Trophoblast cell (in vitro differentiated cells and primary cell): Measurements from ENCODE around the gene ZSWIM6.
A peak's percentile ranks its signal among the peaks of the same experiment; 100 is the strongest.

Source experiments
- DNase-seq, 2 donors: peaks; one replicate each; pipeline ENCODE4 v3.0.0-alpha.2; 2016
- H2AFZ ChIP-seq: 2 replicates; pipeline ENCODE4 v1.6.1; 2013; ENCODE audit warnings: low read length, moderate library complexity, mild to moderate bottlenecking; ENCODE audit not compliant: insufficient read depth, poor library complexity
- H2AK5ac ChIP-seq: 2 replicates; pipeline ENCODE4 v1.6.1; 2013; ENCODE audit warnings: mild to moderate bottlenecking, low read length
- H2BK120ac ChIP-seq: 2 replicates; pipeline ENCODE4 v1.6.1; 2013; ENCODE audit warnings: low read length, mild to moderate bottlenecking, moderate library complexity; ENCODE audit not compliant: insufficient read depth, poor library complexity
- H2BK12ac ChIP-seq: 2 replicates; pipeline ENCODE4 v1.6.1; 2013; ENCODE audit warnings: mild to moderate bottlenecking, low read length, moderate library complexity
- H2BK5ac ChIP-seq: 2 replicates; pipeline ENCODE4 v1.6.1; 2013; ENCODE audit warnings: low read length, low read depth, moderate library complexity, mild to moderate bottlenecking; ENCODE audit not compliant: poor library complexity
- H3K14ac ChIP-seq: 2 replicates; pipeline ENCODE4 v1.6.1; 2013; ENCODE audit warnings: mild to moderate bottlenecking, low read length
- H3K18ac ChIP-seq: 2 replicates; pipeline ENCODE4 v1.6.1; 2013; ENCODE audit warnings: mild to moderate bottlenecking, low read length
- H3K23ac ChIP-seq: 2 replicates; pipeline ENCODE4 v1.6.1; 2013; ENCODE audit warnings: low read length
- H3K27ac ChIP-seq: 2 replicates; pipeline ENCODE4 v1.5.1; 2013; ENCODE audit warnings: low read depth, mild to moderate bottlenecking, inconsistent platforms, low read length, moderate library complexity
- H3K27me3 ChIP-seq: 2 replicates; pipeline ENCODE4 v1.6.1; 2013; ENCODE audit warnings: inconsistent platforms, mild to moderate bottlenecking, low read length, moderate library complexity; ENCODE audit not compliant: insufficient read depth
- H3K36me3 ChIP-seq, 2 experiments: 1 replicate in 1 of 2; 2 replicates in 1 of 2; pipeline ENCODE4 v1.6.1; 2013; ENCODE audit warnings: low read length in 2 of 2, mild to moderate bottlenecking in 2 of 2, moderate library complexity in 1 of 2; ENCODE audit not compliant: insufficient read depth in 2 of 2, control insufficient read depth in 1 of 2
- H3K4ac ChIP-seq: 2 replicates; pipeline ENCODE4 v1.6.1; 2013; ENCODE audit warnings: low read depth, mild to moderate bottlenecking, low read length, moderate library complexity
- H3K4me1 ChIP-seq, 2 experiments: 1 replicate in 1 of 2; 2 replicates in 1 of 2; pipeline ENCODE4 v1.6.1; 2013; ENCODE audit warnings: low read length in 2 of 2, mild to moderate bottlenecking in 2 of 2, moderate library complexity in 1 of 2; ENCODE audit not compliant: insufficient read depth in 2 of 2, control insufficient read depth in 1 of 2
- H3K4me2 ChIP-seq: 2 replicates; pipeline ENCODE4 v1.6.1; 2013; ENCODE audit warnings: inconsistent platforms, mild to moderate bottlenecking, low read length, moderate library complexity
- H3K4me3 ChIP-seq: 2 replicates; pipeline ENCODE4 v1.5.1; 2013; ENCODE audit warnings: mild to moderate bottlenecking, low read depth, low read length, inconsistent platforms
- H3K79me1 ChIP-seq: one replicate; pipeline ENCODE4 v1.6.1; 2013; ENCODE audit warnings: low read length
- H3K79me2 ChIP-seq: 2 replicates; pipeline ENCODE4 v1.6.1; 2013; ENCODE audit warnings: low read length, mild to moderate bottlenecking; ENCODE audit not compliant: control insufficient read depth, insufficient read depth, poor library complexity
- H3K9ac ChIP-seq: 2 replicates; pipeline ENCODE4 v1.6.1; 2013; ENCODE audit warnings: mild to moderate bottlenecking, low read length
- H3K9me3 ChIP-seq: 2 replicates; pipeline ENCODE4 v1.6.1; 2013; ENCODE audit warnings: low read depth, mild to moderate bottlenecking, control low read depth, inconsistent platforms, low read length; ENCODE audit not compliant: insufficient read depth
- H4K12ac ChIP-seq: 2 replicates; pipeline ENCODE4 v1.6.1; 2013; ENCODE audit warnings: low read depth, mild to moderate bottlenecking, low read length, moderate library complexity
- H4K8ac ChIP-seq: 2 replicates; pipeline ENCODE4 v1.6.1; 2013; ENCODE audit warnings: low read depth, mild to moderate bottlenecking, low read length, moderate library complexity
- H4K91ac ChIP-seq: one replicate; pipeline ENCODE4 v1.6.1; 2013; ENCODE audit warnings: low read depth, mild to moderate bottlenecking, low read length, moderate library complexity
- WGBS: extraction: QIAGEN DNeasy Blood & Tissue Kit; methylation state at CpG from one replicate; pipeline ENCODE4 v1.1.7; 2013; ENCODE audit warnings: missing lambda C conversion rate; ENCODE audit not compliant: insufficient read length, insufficient coverage; ENCODE audit errors: extremely low coverage; 5-methylcytosine and 5-hydroxymethylcytosine counted together

The ZSWIM6 gene

GRCh38 chr5:61319388-61320146 is 12.5 kb upstream of the ZSWIM6 start:
- Histone ChIP-seq H2AK5ac (no peak overlapping the region), H2AFZ (no peak overlapping the region), H3K23ac (no peak overlapping the region), H3K9me3 (no peaks in the 10 kb centered on the region), H2BK12ac (no peak overlapping the region), H4K12ac (no peak overlapping the region), H3K79me1 (no peaks in the 10 kb centered on the region), H3K27me3 (no peaks in the 10 kb centered on the region), H2BK120ac (no peak overlapping the region), H3K36me3 (no peaks in the 10 kb centered on the region), H3K27ac (no peak overlapping the region), H3K9ac (no peak overlapping the region), H3K79me2 (peaks cover 2% of the 10 kb centered on the region), H4K8ac (no peak overlapping the region), H3K4me1 (peaks cover 3 to 7% of the 10 kb centered on the region in 2 experiments), H2BK5ac (no peak overlapping the region), H3K4me2 (no peak overlapping the region), H3K4me3 (no peak overlapping the region), H3K14ac (no peak overlapping the region), H3K18ac (no peak overlapping the region), H4K91ac (no peak overlapping the region), H3K4ac (no peak overlapping the region)
- no peak for DNase-seq
- no CpG with 5 or more reads among the region's 9 CpGs for WGBS

DNA sequence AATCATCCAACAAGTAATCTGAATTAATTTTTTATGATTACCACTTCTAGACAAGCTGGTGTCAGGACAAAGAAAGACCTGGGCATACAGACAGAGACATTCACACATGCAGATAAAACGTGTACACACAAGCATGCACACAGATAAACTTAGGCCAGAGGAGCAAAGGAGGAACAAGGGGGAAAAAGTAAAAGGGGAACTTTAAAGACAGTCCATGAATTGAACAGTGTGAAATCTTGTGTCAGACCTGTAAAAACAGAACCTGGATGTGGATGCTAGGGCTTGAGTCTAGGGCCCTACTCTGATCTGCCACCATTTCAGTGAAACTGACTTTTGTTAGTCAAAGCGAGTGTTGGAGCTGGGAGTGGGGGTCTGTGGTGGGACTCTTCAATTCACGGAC is 11.2 kb upstream of the ZSWIM6 start:
- H3K4me2 ChIP-seq: no peak overlapping the region
- no peak overlapping the region for H2BK120ac ChIP-seq
- peaks cover 2% of the 10 kb centered on the region for H3K79me2 ChIP-seq
- no peak overlapping the region for H4K91ac ChIP-seq
- no peak overlapping the region for H4K8ac ChIP-seq
- H3K18ac ChIP-seq: no peak overlapping the region
- no peak overlapping the region for H3K4ac ChIP-seq
- no peak overlapping the region for H3K9ac ChIP-seq
- no peak overlapping the region for H4K12ac ChIP-seq
- H2BK5ac ChIP-seq: no peak overlapping the region
- H3K23ac ChIP-seq: no peak overlapping the region
- H3K4me1 ChIP-seq: peaks cover 3 to 7% of the 10 kb centered on the region in 2 experiments
- no peak overlapping the region for H3K14ac ChIP-seq
- H3K36me3 ChIP-seq: no peaks in the 10 kb centered on the region
- H3K4me3 ChIP-seq: no peak overlapping the region
- WGBS: no CpG with 5 or more reads among the region's 3 CpGs
- no peak overlapping the region for H2AFZ ChIP-seq
- no peak for DNase-seq
- H2BK12ac ChIP-seq: no peak overlapping the region
- no peaks in the 10 kb centered on the region for H3K9me3 ChIP-seq
- H2AK5ac ChIP-seq: no peak overlapping the region
- H3K27me3 ChIP-seq: no peaks in the 10 kb centered on the region
- H3K79me1 ChIP-seq: no peaks in the 10 kb centered on the region
- H3K27ac ChIP-seq: no peak overlapping the region

- no peak overlapping the region for H3K4me2 ChIP-seq
- peaks cover 2% of the 10 kb centered on the region for H3K79me2 ChIP-seq
- H2BK5ac ChIP-seq: peak overlapping the region; percentile 31
- H3K79me1 ChIP-seq: no peaks in the 10 kb centered on the region
- no peak for DNase-seq
- no peak overlapping the region for H3K27ac ChIP-seq
- no peak overlapping the region for H4K12ac ChIP-seq
- H3K27me3 ChIP-seq: no peaks in the 10 kb centered on the region
- no peak overlapping the region for H3K23ac ChIP-seq
- no peak overlapping the region for H3K4me3 ChIP-seq
- no peak overlapping the region for H2BK120ac ChIP-seq
- no peak overlapping the region for H2AFZ ChIP-seq
- H3K4ac ChIP-seq: no peak overlapping the region
- no peak overlapping the region for H4K91ac ChIP-seq
- H3K18ac ChIP-seq: no peak overlapping the region
- no peak overlapping the region for H3K14ac ChIP-seq
- H3K9ac ChIP-seq: no peak overlapping the region
- H3K36me3 ChIP-seq: no peaks in the 10 kb centered on the region
- H4K8ac ChIP-seq: no peak overlapping the region
- WGBS: no CpG with 5 or more reads among the region's 2 CpGs
- H2BK12ac ChIP-seq: no peak overlapping the region
- H3K9me3 ChIP-seq: no peaks in the 10 kb centered on the region
- peaks cover 3 to 7% of the 10 kb centered on the region in 2 experiments for H3K4me1 ChIP-seq
- H2AK5ac ChIP-seq: no peak overlapping the region
Observed at GRCh38 chr5:61321669-61322068, 10.4 kb upstream of the ZSWIM6 start.

DNA sequence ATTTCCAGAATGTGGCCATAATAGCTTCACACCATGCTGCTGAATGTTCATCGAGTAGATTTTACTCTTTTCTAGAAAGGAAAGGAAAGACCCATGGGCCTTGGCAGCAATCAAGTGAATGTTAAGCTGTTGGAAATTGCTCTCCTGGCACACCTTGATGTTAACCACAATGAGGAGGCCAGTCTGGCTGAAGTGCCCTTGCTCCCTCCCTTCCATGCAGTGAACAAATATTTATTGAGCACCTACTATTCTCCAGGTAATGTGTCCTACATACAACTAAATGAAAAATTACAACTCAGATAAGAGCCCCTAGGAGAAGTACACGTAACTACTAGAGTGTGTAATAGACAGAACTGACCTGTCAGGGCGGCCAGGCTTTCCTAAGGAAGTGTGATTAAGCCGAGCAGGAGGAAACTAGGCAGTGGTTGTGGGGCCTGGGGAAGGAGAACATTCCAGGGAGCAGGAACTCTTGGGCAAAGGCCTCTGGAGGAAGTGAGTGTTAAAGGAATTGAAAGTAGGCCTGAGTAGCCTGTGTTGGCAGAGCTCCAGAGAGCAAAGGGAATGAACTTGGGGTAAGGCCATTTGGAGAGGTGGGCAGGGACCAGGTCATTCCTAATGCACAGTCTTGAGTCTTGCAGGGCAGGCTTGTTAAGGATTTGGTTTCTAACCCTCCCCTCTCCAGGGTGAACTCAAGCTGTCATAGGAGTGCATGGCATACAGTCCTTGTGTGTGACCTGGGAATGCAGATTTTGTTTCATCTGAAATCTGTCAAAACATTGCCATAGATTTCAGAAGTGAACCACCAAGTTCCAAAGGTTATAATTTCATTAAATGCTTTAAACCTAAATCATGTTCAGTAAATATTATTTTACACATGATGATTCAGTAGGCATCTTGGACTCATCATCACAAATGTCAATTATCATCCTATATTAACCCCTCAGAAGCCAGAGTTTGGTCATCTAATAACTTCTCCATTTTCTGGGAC is 9.0 kb upstream of the ZSWIM6 start:
- Histone ChIP-seq H3K27me3 (peaks cover 7% of the 10 kb centered on the region), H2BK5ac (no peak overlapping the region), H4K91ac (no peak overlapping the region), H3K18ac (no peak overlapping the region), H2AK5ac (no peak overlapping the region), H3K9me3 (no peaks in the 10 kb centered on the region), H3K4me1 (peaks cover 3 to 7% of the 10 kb centered on the region in 2 experiments), H3K23ac (no peak overlapping the region), H3K9ac (no peak overlapping the region), H3K4ac (no peak overlapping the region), H2BK120ac (no peak overlapping the region), H4K12ac (no peak overlapping the region), H3K36me3 (no peaks in the 10 kb centered on the region), H4K8ac (no peak overlapping the region), H3K4me2 (no peak overlapping the region), H3K27ac (no peak overlapping the region), H3K79me2 (peaks cover 2% of the 10 kb centered on the region), H3K79me1 (no peaks in the 10 kb centered on the region), H2BK12ac (no peak overlapping the region), H3K4me3 (no peak overlapping the region), H3K14ac (no peak overlapping the region), H2AFZ (no peak overlapping the region)
- no peak for DNase-seq
- WGBS: no CpG with 5 or more reads among the region's 4 CpGs
